HCT116 (cell line): ENCODE data around the gene WNK2.

Source experiments
- CEBPB ChIP-seq: IDR thresholded peaks from 2 replicates; pipeline ENCODE4 v1.6.1; 2012; ENCODE audit warnings: low read depth
- EZH2 ChIP-seq: fragments of 200-600 bp; sonication (generic); IDR thresholded peaks from 2 replicates; pipeline ENCODE4 v1.6.1; 2017; ENCODE audit warnings: antibody characterized with exemption, mixed run types
- POLR2A ChIP-seq: IDR thresholded peaks from 2 replicates; pipeline ENCODE4 v1.7.0; 2011; ENCODE audit warnings: borderline replicate concordance; ENCODE audit not compliant: insufficient read depth, insufficient read length; ENCODE audit errors: extremely low read depth
- POLR2AphosphoS5 ChIP-seq: IDR thresholded peaks from 2 replicates; pipeline ENCODE4 v1.6.1; 2011; ENCODE audit warnings: mild to moderate bottlenecking, low read depth, low read length, moderate library complexity
- ZNF274 ChIP-seq: fragments of 200-500 bp; sonication (Bioruptor generic); IDR thresholded peaks from 2 replicates; pipeline ENCODE4 v1.6.1; 2014; ENCODE audit warnings: mild to moderate bottlenecking, low read depth, low read length, inconsistent platforms
- TF ChIP-seq, protein P1 (sequence below), 3 experiments: fragments of 200-600 bp in 1 of 3; sonication (generic) in 1 of 3; IDR thresholded peaks in 2 of 3; conservative IDR thresholded peaks in 1 of 3; 2 replicates each; pipeline ENCODE4 v1.5.1; 2012 to 2017; ENCODE audit warnings: low read depth in 2 of 3, low read length in 2 of 3, antibody characterized with exemption in 1 of 3, borderline replicate concordance in 1 of 3, control low read depth in 1 of 3, mild to moderate bottlenecking in 1 of 3, mixed read lengths in 1 of 3, mixed run types in 1 of 3, moderate library complexity in 1 of 3; ENCODE audit not compliant: insufficient read depth in 1 of 3
- TF ChIP-seq, protein P2 (sequence below): IDR thresholded peaks from 2 replicates; pipeline ENCODE4 v1.6.1; 2012
- TF ChIP-seq, protein P3 (sequence below): IDR thresholded peaks from 2 replicates; pipeline ENCODE4 v1.6.1; 2012

DNA sequence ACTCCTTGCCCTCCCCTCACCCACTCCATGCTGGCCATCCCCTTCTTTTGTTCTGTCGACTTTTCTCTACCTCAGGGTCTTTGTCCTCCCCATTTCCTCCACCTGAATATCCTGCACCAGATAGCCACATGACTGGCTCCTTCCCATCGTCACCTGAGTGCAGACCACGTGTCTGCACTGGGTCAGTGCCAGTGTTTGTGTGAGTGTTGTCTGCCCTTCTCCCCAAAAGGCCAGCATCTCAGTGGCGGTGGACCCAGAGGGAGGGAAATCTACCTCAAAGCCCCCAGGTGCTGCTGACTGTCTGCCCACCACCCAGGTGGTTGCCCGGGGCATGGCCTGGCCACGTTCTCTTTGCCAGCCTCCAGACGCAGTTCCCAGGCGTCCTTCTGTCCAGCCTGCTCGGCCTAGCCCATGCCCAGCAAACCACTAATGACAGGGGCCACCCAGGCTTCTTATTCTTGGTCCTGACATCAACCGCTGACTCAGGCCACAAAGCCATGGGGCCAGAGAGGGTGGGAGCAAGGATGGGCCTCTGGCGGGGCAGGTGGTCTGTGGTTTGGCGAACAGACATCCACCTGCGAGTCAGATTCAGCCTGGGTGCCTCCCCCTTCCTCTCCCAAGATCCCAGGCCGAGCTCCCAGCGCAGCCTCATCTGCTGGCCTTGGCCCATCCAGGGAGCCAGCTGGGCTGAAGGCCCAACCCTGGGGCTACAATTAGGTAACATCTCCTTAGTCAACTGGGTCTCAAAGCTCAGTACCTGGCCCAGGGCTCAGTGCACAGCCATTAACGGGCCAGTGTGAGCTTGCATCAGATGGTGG is 44.4 kb upstream of the WNK2 start:
- TF ChIP-seq, protein P1, sequence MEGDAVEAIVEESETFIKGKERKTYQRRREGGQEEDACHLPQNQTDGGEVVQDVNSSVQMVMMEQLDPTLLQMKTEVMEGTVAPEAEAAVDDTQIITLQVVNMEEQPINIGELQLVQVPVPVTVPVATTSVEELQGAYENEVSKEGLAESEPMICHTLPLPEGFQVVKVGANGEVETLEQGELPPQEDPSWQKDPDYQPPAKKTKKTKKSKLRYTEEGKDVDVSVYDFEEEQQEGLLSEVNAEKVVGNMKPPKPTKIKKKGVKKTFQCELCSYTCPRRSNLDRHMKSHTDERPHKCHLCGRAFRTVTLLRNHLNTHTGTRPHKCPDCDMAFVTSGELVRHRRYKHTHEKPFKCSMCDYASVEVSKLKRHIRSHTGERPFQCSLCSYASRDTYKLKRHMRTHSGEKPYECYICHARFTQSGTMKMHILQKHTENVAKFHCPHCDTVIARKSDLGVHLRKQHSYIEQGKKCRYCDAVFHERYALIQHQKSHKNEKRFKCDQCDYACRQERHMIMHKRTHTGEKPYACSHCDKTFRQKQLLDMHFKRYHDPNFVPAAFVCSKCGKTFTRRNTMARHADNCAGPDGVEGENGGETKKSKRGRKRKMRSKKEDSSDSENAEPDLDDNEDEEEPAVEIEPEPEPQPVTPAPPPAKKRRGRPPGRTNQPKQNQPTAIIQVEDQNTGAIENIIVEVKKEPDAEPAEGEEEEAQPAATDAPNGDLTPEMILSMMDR (IDR thresholded peaks at IDR 0.05 in 2 of 3, conservative IDR thresholded peaks at IDR 0.05 in 1 of 3; ENCODE audit: borderline replicate concordance in 1 of 3, insufficient read depth in 1 of 3, low read depth in 2 of 3, low read length in 2 of 3), result no peak
- TF ChIP-seq POLR2A (no peak), CEBPB (no peak), POLR2AphosphoS5 (no peak), EZH2 (no peak), ZNF274 (no peak)
- TF ChIP-seq, protein P2, sequence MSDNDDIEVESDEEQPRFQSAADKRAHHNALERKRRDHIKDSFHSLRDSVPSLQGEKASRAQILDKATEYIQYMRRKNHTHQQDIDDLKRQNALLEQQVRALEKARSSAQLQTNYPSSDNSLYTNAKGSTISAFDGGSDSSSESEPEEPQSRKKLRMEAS, result no peak
- TF ChIP-seq, protein P3, sequence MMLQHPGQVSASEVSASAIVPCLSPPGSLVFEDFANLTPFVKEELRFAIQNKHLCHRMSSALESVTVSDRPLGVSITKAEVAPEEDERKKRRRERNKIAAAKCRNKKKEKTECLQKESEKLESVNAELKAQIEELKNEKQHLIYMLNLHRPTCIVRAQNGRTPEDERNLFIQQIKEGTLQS, result no peak
